Left ventricle myocardium inferior (tissue), 1 donor: Measurements from ENCODE around the gene C19orf73. TPM values are rescaled to one million over a fixed set of nuclear protein-coding genes. Genes with fewer than 3 reads are reported as not detected.
A peak's percentile ranks its signal among the peaks of the same experiment; 100 is the strongest.

Source experiments
- DNase-seq: peaks from one replicate; pipeline ENCODE4 v3.0.0-alpha.2; 2020
- H3K27ac ChIP-seq: fragments of 200-600 bp; replicated peaks from 2 replicates; pipeline ENCODE4 v1.8.0; 2021
- H3K27me3 ChIP-seq: fragments of 200-600 bp; 2 replicates; pipeline ENCODE4 v1.8.0; 2021; ENCODE audit warnings: low read depth
- H3K36me3 ChIP-seq: fragments of 200-600 bp; 2 replicates; pipeline ENCODE4 v1.8.0; 2021
- H3K4me1 ChIP-seq: fragments of 200-600 bp; 2 replicates; pipeline ENCODE4 v1.8.0; 2021
- H3K4me3 ChIP-seq: fragments of 200-600 bp; 2 replicates; pipeline ENCODE4 v1.8.0; 2021; ENCODE audit warnings: mild to moderate bottlenecking, moderate library complexity
- H3K9me3 ChIP-seq: fragments of 200-600 bp; replicated peaks from 2 replicates; pipeline ENCODE4 v1.8.0; 2021
- CTCF ChIP-seq: fragments of 200-600 bp; IDR thresholded peaks from 2 replicates; pipeline ENCODE4 v1.8.0; 2021; ENCODE audit warnings: antibody characterized with exemption, mild to moderate bottlenecking, borderline replicate concordance
- intact Hi-C: fragments of 100-400 bp; cut with micrococcal nuclease; formaldehyde crosslinking; loops from one replicate; pipeline ENCODE4 v1.11.0; 2022
- total RNA-seq: library from RNA; stranded (reverse); fragmentation: NEBNext Ultra II Directional; extraction: Animal tissue kit (Norgen Biotek cat#: 25700); gene quantifications from one replicate; pipeline ENCODE4 v1.2.1, GENCODE V29; 2021
- donor health status: DM: no; HTN: yes; CAD: no; lungs with severe emphysema.

Gene C19orf73
- total RNA-seq, 1 donor from 2014 or later = 1.6 TPM

- peak overlapping the region; percentile 80 for H3K4me3 ChIP-seq
- intact Hi-C loops = no loop called here
- H3K4me1 ChIP-seq = peaks cover 64% of the 10 kb centered on the region
- H3K36me3 ChIP-seq = no peaks in the 10 kb centered on the region
- H3K9me3 ChIP-seq = no peaks in the 10 kb centered on the region
- H3K27ac ChIP-seq = peak overlapping the region; percentile 95
- TF ChIP-seq CTCF = no peak
- H3K27me3 ChIP-seq = no peaks in the 10 kb centered on the region
- DNase-seq = no peak
These were observed 35.3 kb upstream of the C19orf73 start for GRCh38 chr19:49154279-49154678.

GRCh38 chr19:49153167-49153809, 34.3 kb upstream of the C19orf73 start:
- Histone ChIP-seq H3K4me1 (peaks cover 64% of the 10 kb centered on the region), H3K36me3 (no peaks in the 10 kb centered on the region), H3K27ac (peak overlapping the region; percentile 95), H3K9me3 (no peaks in the 10 kb centered on the region), H3K27me3 (no peaks in the 10 kb centered on the region), H3K4me3 (peak overlapping the region; percentile 80)
- no peak for DNase-seq
- intact Hi-C loops = no loop called here
- TF ChIP-seq CTCF = no peak

- H3K4me3 ChIP-seq = peak overlapping the region; percentile 80
- DNase-seq = no peak
These were observed 33.2 kb upstream of the C19orf73 start for GRCh38 chr19:49152119-49152550.

GRCh38 chr19:49151267-49152118, 32.5 kb upstream of the C19orf73 start:
- TF ChIP-seq CTCF = no peak
- H3K4me1 ChIP-seq = peaks cover 65% of the 10 kb centered on the region
- no peaks in the 10 kb centered on the region for H3K27me3 ChIP-seq
- peak overlapping the region; percentile 80 for H3K4me3 ChIP-seq
- intact Hi-C loops = no loop called here
- no peaks in the 10 kb centered on the region for H3K36me3 ChIP-seq
- DNase-seq = peak; percentile 56
- peak overlapping the region; percentile 95 for H3K27ac ChIP-seq
- no peaks in the 10 kb centered on the region for H3K9me3 ChIP-seq

More at GRCh38 chr19:49152119-49152550, 33.2 kb upstream of the C19orf73 start:
- H3K27me3 ChIP-seq = no peaks in the 10 kb centered on the region
- peaks cover 59% of the 10 kb centered on the region for H3K4me1 ChIP-seq
- H3K9me3 ChIP-seq = no peaks in the 10 kb centered on the region
- intact Hi-C loops = no loop called here
- no peak for TF ChIP-seq CTCF
- H3K36me3 ChIP-seq = no peaks in the 10 kb centered on the region
- peak overlapping the region; percentile 95 for H3K27ac ChIP-seq

GRCh38 chr19:49150944-49151243, 32.0 kb upstream of the C19orf73 start:
- no peak for DNase-seq
- Histone ChIP-seq H3K36me3 (no peaks in the 10 kb centered on the region), H3K27ac (peak overlapping the region; percentile 95), H3K4me3 (peak overlapping the region; percentile 80), H3K27me3 (no peaks in the 10 kb centered on the region), H3K4me1 (peaks cover 71% of the 10 kb centered on the region), H3K9me3 (no peaks in the 10 kb centered on the region)
- no peak for TF ChIP-seq CTCF
- intact Hi-C loops = no loop called here
